GM12865 (cell line): ENCODE data around the gene GSDME.
A peak's percentile ranks its signal among the peaks of the same experiment; 100 is the strongest.

ENCODE experiments used
- DNase-seq: peaks from one replicate; pipeline ENCODE4 v3.0.0; 2010; ENCODE audit warnings: low read depth
- H3K4me3 ChIP-seq: 2 replicates; pipeline ENCODE4 v1.5.1; 2011; ENCODE audit warnings: mild to moderate bottlenecking, low read depth, low read length, control low read depth
- CTCF ChIP-seq: IDR thresholded peaks from 2 replicates; pipeline ENCODE4 v1.5.1; 2011; ENCODE audit warnings: low read length, control low read depth, low read depth, inconsistent platforms; ENCODE audit not compliant: insufficient read depth; ENCODE audit errors: missing control alignments

Gene GSDME

DNA sequence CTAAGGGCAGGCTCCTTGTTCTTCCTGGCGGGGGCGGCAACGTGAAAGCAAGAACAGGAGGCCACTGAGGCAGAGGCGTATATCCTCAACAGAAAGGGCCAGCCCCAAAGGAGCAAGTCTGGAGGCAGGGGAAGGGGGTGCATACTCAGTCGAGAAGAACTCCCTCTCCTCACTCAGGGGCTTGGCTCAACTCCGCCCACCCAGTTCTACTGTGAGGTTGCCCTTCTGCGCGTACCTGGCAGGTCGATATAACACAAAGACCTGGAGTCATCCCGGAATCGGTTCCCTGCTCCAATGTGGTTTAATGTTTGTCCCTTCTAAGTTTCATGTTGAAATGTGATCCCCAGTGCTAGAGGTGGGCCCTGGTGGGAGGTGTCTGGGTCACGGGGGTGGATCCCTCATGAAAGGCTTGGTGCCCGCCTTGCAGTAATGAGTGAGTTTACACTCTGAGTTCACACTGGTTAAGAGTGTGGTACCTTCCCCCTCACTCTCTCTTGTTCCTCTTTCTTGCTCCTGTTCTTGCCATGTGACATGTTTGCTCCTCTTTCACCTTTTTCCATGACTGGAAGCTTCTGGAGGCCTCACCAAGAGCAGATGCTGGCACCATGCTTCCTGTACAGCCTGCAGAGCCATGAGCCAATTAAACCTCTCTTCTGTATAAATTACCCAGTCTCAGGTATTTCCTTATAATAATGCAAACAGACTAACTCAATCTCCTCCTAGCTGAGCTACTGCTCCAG lies 32.6 kb downstream of the GSDME start:
- no peak overlapping the region for H3K4me3 ChIP-seq
- no peak for TF ChIP-seq CTCF
- no peak for DNase-seq

DNA sequence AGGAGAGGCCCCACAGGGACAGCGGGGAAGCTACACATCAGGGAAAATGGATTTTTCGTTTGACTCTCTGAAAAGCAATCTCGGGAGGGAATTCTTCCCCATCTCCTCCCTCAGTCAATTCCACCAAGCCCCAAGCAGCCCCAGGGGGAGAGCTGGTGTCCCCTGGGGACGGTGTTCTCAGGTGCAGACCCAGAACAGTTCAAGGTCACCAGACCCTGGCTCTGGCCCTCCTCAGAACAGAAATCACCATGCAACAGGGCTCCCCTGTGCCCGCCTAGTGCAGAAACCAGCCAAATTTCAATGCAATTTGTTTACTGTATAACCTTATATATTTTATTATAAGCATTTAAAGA lies 34.1 kb downstream of the GSDME start:
- DNase-seq, result peak; percentile 19
- TF ChIP-seq CTCF, result no peak
- no peak overlapping the region for H3K4me3 ChIP-seq

DNA sequence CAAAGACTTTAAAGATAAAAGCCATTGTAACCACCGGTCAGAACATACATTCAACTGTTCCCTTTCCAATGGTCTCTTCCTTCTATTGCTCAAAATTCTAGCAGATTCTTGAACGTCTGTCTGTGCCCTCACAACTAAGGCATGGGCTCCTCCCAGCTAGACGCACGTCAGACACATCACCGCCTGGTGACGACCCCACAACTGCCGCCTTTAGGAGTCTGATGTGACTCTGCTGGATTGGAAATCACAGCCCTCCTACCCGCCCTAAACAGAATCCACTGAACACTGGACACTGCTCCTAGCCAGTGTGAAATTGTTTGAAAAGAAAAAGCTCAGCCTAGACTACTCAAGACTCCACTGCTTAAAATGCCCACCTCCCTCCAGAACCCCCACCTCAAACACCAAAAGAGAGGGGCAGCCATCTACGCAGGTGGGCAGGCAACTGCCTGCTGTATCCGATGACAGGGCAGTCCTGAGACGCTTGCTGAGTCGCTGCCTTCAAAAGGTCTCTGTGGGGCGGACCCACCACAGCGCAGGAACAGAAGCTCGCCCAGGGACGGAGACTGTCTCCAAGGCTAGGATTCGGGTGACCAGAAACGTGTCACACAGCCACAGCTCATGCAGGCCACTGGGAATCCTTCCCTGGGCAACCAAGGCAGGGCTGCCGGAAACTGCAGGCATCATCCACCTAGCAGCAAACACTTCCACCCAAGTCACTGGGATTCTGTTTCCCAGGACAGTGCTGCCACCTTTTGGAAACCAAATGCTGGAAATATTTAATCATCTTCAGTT lies 34.7 kb downstream of the GSDME start:
- TF ChIP-seq CTCF, result no peak
- no peak for DNase-seq
- no peak overlapping the region for H3K4me3 ChIP-seq

- no peak for DNase-seq
- no peak for TF ChIP-seq CTCF
- no peak overlapping the region for H3K4me3 ChIP-seq
Measured at GRCh38 chr7:24721481-24722001, 35.7 kb downstream of the GSDME start.

- DNase-seq, result peak; percentile 73
- TF ChIP-seq CTCF, result no peak
- no peak overlapping the region for H3K4me3 ChIP-seq
Measured at GRCh38 chr7:24720283-24720682, 37.0 kb downstream of the GSDME start.

DNA sequence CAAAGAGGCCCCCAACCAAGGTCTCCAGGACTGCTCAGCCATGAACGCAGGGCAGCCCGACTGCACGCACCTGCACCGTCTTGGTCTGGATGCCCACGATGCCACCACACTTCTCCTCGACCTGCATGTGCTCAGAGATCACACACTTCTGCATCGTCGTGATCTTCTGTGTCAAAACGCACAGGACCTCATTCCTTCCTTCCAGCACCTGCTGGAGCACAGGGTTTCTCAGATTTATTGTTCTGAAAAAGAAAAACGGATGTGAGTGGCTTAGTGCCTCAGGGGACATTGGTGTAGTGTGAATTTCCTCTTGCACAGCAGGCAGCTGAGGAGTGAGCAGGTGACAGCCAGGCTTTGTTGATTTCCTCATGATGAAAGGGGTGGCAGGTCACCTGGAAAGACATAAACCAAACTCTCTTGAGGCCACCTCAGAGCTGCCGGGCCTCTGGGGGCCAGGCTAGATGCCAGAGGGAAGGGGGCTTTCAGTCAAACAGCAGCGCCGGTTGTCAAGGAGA lies 38.2 kb downstream of the GSDME start:
- peak; percentile 92 for DNase-seq
- no peak for TF ChIP-seq CTCF
- peak overlapping the region; percentile 62 for H3K4me3 ChIP-seq
